NK-92 treated with Interleukin-12 subunit alpha and Interleukin-12 subunit beta, amount 100 ng/mL, for 24 hours (cell line): Measurements from ENCODE around the gene IKBKG.
"Not testable (repeated sequence)": the region's sequence is repeated elsewhere in the genome, so short reads cannot be mapped to it uniquely, and the experiment has no call there.

Experiments
- DNase-seq: peaks from one replicate; lab custom pipeline; 2025; lab: John Stamatoyannopoulos, UW

Gene IKBKG

DNA sequence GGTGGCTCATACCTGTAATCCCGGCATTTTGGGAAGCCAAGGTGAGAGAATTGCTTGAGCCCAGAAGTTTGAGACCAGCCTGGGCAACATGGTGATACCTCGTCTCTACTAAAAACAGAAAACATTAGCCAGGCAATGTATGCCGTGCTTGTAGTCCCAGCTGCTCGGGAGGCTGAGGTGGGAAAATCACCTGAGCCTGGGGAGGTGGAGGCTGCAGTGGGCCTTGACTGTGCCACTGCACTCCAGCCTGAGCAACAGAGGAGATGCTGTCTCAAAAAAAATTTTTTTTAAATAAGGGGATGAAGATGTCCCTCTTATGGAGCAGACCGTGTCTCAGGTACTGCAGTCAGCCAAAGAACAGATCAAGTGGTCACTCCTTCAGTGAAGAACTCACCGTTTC lies 58.1 kb downstream of the IKBKG start:
- no peak for DNase-seq

DNA sequence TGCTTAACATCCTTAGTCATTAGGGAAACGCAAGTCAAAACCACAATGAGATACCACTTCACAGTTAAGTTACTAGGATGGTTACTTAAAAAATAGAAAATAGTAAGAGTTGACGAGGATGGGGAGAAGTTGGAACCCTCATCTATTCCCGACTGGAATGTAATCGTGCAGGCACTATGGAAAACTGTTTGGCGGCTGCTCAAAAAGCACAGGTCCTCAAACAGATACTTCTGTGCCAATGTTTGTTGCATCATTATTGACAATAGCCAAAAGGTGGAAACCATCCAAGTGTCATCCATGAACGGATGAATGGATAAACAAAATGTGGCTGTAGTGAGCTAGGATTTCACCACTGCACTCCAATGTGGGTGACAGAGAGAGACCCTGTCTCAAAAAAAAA lies 60.0 kb downstream of the IKBKG start:
- DNase-seq, result no peak

DNA sequence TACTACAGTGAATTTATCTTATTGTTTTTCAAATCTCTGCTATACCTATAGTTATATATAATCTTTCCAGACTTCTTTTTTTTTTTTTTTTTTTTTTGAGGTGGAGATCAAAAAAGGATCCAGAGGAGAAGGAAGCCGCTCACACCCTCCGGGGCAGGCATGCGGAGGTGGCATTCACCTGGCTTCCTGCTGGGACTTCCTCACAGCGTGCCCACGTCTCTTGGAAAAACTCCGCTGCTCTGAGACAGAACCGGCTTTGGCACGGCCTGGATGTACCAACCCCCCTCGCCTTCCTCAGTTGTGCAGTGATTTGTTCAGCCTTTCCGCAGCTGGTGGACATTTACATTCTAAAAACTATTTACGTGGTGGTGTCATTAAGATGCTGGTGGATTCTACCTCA lies 60.6 kb downstream of the IKBKG start:
- not testable (repeated sequence) for DNase-seq

DNA sequence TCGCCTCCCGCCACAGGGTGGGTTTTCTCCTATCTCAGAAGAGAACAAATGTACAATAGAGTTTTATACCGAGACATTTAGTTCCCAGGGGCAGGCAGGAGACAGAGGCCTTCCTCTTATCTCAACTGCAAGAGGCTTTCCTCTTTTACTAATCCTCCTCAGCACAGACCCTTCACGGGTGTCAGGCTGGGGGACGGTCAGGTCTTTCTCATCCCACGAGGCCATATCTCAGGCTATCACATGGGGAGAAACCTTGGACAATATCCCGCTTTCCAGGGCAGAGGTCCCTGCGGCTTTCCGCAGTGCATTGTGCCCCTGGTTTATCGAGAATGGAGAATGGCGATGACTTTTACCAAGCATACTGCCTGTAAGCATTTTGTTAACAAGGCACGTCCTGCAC lies 61.4 kb downstream of the IKBKG start:
- DNase-seq, result not testable (repeated sequence)

DNA sequence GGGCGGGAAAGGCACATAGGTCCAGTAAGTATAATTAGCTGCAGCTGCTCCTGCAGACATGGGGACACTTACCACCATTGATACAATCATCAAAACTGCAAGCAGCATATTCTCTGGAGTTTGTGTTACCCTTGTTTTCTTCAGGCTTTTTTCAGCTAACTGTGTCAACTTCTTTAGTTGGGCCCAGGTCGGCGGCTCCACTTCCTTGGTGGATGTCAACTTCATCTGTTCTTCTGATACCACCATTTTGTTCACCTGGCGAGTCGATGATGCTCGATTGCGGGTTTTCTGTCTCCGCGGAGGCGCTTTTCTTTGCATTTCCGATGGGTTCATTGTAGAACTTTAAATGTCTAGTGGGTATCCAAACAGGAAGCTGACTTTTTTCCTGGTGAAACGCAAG lies 63.7 kb downstream of the IKBKG start:
- not testable (repeated sequence) for DNase-seq

DNA sequence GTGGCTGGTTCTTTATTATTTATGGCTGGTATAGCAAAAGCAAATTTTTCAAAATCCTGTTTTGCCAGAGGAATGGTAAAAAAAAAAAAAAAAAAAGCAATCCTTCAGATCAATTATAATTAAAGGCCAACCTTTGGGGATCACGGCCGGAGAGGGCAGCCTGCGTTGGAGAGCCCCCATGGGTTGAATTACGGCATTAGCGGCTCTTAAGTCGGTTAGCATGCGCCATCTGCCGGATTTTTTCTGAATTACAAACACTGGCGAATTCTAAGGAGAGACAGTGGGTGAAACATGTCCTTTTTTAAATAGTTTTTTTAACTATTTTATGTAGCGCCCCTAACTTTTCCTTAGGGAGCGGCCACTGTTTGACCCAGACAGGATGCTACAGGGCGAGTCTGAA lies 66.2 kb downstream of the IKBKG start:
- not testable (repeated sequence) for DNase-seq
